ENCODE results near the gene TMEM255A.
"Not testable (repeated sequence)": the region's sequence is repeated elsewhere in the genome, so short reads cannot be mapped to it uniquely, and the experiment has no call there.

Gene TMEM255A

GRCh38 chrX:120310861-120311726 is at the start of gene TMEM255A:
TSS of gene TMEM255A (minus strand) at chrX:120311461. CDS start at chrX:120311309, 152 bp downstream.
- no peak for DNase-seq

- no peak for DNase-seq
Observed at GRCh38 chrX:120358737-120359456, 47.6 kb upstream of the TMEM255A start.

- DNase-seq = no peak
Observed at GRCh38 chrX:120357186-120357585, 45.9 kb upstream of the TMEM255A start.

GRCh38 chrX:120356084-120356483 is 44.8 kb upstream of the TMEM255A start:
- no peak for DNase-seq

GRCh38 chrX:120350450-120351138 is 39.3 kb upstream of the TMEM255A start:
- no peak for DNase-seq

- DNase-seq = not testable (repeated sequence)
Observed at GRCh38 chrX:120344566-120344965, 33.3 kb upstream of the TMEM255A start.

GRCh38 chrX:120336899-120337298 is 25.6 kb upstream of the TMEM255A start:
- DNase-seq = no peak

GRCh38 chrX:120335289-120335688 is 24.0 kb upstream of the TMEM255A start:
- DNase-seq = no peak

GRCh38 chrX:120334603-120335002 is 23.3 kb upstream of the TMEM255A start:
- no peak for DNase-seq

GRCh38 chrX:120334151-120334550 is 22.9 kb upstream of the TMEM255A start:
- no peak for DNase-seq

- no peak for DNase-seq
Observed at GRCh38 chrX:120332394-120332793, 21.1 kb upstream of the TMEM255A start.

GRCh38 chrX:120331116-120331515 is 19.9 kb upstream of the TMEM255A start:
- DNase-seq = no peak

- DNase-seq = no peak
Observed at GRCh38 chrX:120321520-120322281, 10.4 kb upstream of the TMEM255A start.

- no peak for DNase-seq
Observed at GRCh38 chrX:120318411-120318810, 7.2 kb upstream of the TMEM255A start.

GRCh38 chrX:120316587-120317283 is 5.5 kb upstream of the TMEM255A start:
- DNase-seq = no peak

- DNase-seq = no peak
Observed at GRCh38 chrX:120315776-120316175, 4.5 kb upstream of the TMEM255A start.

- DNase-seq = no peak
Observed at GRCh38 chrX:120311727-120312063, 434 bp upstream of the TMEM255A start.

GRCh38 chrX:120309873-120310705 is 1.2 kb downstream of the TMEM255A start:
- DNase-seq = no peak

- DNase-seq = peak; percentile 57
Observed at GRCh38 chrX:120308959-120309872, 2.0 kb downstream of the TMEM255A start.

GRCh38 chrX:120308558-120308957 is 2.7 kb downstream of the TMEM255A start:
- DNase-seq = no peak

All from right hindlimb (tissue), 1 donor.